ENCODE measurements around the gene PIGQ. TPM values are rescaled to one million over a fixed set of nuclear protein-coding genes. Genes with fewer than 3 reads are reported as not detected.

PIGQ gene
- total and polyA plus RNA-seq, 2 of the 13 experiments (the other 11 are each of a cell fraction or from before 2014, with no cell fraction given): 7.7 to 19.7 TPM

- TF ChIP-seq MEF2D (CRISPR knock-in tag; IDR thresholded peaks at IDR 0.05) (no peak), SNRNP70 (IDR thresholded peaks at IDR 0.05; ENCODE audit: low read depth, low read length) (no peak), CCDC6 (CRISPR knock-in tag; IDR thresholded peaks at IDR 0.05) (no peak), PHF8 (CRISPR knock-in tag; IDR thresholded peaks at IDR 0.05) (peak; percentile 18; the same call in 1 of the 2 replicates), KLF9 (CRISPR knock-in tag; IDR thresholded peaks at IDR 0.05; ENCODE audit: low read depth) (no peak), PAX8 (CRISPR knock-in tag; IDR thresholded peaks at IDR 0.05; ENCODE audit: borderline replicate concordance) (no peak), ZNF724P (CRISPR knock-in tag; IDR thresholded peaks at IDR 0.05; ENCODE audit: borderline replicate concordance) (0 out of 2 replicates have a peak, but pooled peaks have one; percentile 22), STAT5B (CRISPR knock-in tag; IDR thresholded peaks at IDR 0.05) (0 out of 2 replicates have a peak, but pooled peaks have one; percentile 28), SYNCRIP (IDR thresholded peaks at IDR 0.05; ENCODE audit: insufficient read depth, low read depth, low read length) (no peak), ZNF121 (CRISPR knock-in tag; IDR thresholded peaks at IDR 0.05) (0 out of 2 replicates have a peak, but pooled peaks have one; percentile 14), NCOA2 (CRISPR knock-in tag; IDR thresholded peaks at IDR 0.05) (no peak; the same call in 1 of the 2 replicates), MXI1 (IDR thresholded peaks at IDR 0.05; ENCODE audit: borderline replicate concordance, low read depth, low read length) (0 out of 3 replicates have a peak, but pooled peaks have one; percentile 13)
- TF ChIP-seq, protein P1, sequence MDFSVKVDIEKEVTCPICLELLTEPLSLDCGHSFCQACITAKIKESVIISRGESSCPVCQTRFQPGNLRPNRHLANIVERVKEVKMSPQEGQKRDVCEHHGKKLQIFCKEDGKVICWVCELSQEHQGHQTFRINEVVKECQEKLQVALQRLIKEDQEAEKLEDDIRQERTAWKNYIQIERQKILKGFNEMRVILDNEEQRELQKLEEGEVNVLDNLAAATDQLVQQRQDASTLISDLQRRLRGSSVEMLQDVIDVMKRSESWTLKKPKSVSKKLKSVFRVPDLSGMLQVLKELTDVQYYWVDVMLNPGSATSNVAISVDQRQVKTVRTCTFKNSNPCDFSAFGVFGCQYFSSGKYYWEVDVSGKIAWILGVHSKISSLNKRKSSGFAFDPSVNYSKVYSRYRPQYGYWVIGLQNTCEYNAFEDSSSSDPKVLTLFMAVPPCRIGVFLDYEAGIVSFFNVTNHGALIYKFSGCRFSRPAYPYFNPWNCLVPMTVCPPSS (IDR thresholded peaks at IDR 0.05): no peak
- TF ChIP-seq, protein P2, sequence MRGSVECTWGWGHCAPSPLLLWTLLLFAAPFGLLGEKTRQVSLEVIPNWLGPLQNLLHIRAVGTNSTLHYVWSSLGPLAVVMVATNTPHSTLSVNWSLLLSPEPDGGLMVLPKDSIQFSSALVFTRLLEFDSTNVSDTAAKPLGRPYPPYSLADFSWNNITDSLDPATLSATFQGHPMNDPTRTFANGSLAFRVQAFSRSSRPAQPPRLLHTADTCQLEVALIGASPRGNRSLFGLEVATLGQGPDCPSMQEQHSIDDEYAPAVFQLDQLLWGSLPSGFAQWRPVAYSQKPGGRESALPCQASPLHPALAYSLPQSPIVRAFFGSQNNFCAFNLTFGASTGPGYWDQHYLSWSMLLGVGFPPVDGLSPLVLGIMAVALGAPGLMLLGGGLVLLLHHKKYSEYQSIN (CRISPR knock-in tag; IDR thresholded peaks at IDR 0.05; ENCODE audit: borderline replicate concordance): no peak
- TF ChIP-seq, protein P3, sequence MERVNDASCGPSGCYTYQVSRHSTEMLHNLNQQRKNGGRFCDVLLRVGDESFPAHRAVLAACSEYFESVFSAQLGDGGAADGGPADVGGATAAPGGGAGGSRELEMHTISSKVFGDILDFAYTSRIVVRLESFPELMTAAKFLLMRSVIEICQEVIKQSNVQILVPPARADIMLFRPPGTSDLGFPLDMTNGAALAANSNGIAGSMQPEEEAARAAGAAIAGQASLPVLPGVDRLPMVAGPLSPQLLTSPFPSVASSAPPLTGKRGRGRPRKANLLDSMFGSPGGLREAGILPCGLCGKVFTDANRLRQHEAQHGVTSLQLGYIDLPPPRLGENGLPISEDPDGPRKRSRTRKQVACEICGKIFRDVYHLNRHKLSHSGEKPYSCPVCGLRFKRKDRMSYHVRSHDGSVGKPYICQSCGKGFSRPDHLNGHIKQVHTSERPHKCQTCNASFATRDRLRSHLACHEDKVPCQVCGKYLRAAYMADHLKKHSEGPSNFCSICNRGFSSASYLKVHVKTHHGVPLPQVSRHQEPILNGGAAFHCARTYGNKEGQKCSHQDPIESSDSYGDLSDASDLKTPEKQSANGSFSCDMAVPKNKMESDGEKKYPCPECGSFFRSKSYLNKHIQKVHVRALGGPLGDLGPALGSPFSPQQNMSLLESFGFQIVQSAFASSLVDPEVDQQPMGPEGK (CRISPR knock-in tag; IDR thresholded peaks at IDR 0.05): 0 out of 2 replicates have a peak, but pooled peaks have one; percentile 8
- TF ChIP-seq, protein P4, sequence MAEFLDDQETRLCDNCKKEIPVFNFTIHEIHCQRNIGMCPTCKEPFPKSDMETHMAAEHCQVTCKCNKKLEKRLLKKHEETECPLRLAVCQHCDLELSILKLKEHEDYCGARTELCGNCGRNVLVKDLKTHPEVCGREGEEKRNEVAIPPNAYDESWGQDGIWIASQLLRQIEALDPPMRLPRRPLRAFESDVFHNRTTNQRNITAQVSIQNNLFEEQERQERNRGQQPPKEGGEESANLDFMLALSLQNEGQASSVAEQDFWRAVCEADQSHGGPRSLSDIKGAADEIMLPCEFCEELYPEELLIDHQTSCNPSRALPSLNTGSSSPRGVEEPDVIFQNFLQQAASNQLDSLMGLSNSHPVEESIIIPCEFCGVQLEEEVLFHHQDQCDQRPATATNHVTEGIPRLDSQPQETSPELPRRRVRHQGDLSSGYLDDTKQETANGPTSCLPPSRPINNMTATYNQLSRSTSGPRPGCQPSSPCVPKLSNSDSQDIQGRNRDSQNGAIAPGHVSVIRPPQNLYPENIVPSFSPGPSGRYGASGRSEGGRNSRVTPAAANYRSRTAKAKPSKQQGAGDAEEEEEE (CRISPR knock-in tag; IDR thresholded peaks at IDR 0.05; ENCODE audit: borderline replicate concordance): no peak
- TF ChIP-seq, protein P5, sequence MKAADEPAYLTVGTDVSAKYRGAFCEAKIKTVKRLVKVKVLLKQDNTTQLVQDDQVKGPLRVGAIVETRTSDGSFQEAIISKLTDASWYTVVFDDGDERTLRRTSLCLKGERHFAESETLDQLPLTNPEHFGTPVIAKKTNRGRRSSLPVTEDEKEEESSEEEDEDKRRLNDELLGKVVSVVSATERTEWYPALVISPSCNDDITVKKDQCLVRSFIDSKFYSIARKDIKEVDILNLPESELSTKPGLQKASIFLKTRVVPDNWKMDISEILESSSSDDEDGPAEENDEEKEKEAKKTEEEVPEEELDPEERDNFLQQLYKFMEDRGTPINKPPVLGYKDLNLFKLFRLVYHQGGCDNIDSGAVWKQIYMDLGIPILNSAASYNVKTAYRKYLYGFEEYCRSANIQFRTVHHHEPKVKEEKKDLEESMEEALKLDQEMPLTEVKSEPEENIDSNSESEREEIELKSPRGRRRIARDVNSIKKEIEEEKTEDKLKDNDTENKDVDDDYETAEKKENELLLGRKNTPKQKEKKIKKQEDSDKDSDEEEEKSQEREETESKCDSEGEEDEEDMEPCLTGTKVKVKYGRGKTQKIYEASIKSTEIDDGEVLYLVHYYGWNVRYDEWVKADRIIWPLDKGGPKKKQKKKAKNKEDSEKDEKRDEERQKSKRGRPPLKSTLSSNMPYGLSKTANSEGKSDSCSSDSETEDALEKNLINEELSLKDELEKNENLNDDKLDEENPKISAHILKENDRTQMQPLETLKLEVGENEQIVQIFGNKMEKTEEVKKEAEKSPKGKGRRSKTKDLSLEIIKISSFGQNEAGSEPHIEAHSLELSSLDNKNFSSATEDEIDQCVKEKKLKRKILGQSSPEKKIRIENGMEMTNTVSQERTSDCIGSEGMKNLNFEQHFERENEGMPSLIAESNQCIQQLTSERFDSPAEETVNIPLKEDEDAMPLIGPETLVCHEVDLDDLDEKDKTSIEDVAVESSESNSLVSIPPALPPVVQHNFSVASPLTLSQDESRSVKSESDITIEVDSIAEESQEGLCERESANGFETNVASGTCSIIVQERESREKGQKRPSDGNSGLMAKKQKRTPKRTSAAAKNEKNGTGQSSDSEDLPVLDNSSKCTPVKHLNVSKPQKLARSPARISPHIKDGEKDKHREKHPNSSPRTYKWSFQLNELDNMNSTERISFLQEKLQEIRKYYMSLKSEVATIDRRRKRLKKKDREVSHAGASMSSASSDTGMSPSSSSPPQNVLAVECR (CRISPR knock-in tag; IDR thresholded peaks at IDR 0.05; ENCODE audit: borderline replicate concordance): peak; percentile 22; the same call in 1 of the 2 replicates
These were observed 59.5 kb downstream of the PIGQ start (continued) for GRCh38 chr16:629185-629832.

Measured in HepG2 (cell line).